ENCODE results near the gene RTL3.
"Not testable (repeated sequence)": the region's sequence is repeated elsewhere in the genome, so short reads cannot be mapped to it uniquely, and the experiment has no call there.

The RTL3 gene

DNA sequence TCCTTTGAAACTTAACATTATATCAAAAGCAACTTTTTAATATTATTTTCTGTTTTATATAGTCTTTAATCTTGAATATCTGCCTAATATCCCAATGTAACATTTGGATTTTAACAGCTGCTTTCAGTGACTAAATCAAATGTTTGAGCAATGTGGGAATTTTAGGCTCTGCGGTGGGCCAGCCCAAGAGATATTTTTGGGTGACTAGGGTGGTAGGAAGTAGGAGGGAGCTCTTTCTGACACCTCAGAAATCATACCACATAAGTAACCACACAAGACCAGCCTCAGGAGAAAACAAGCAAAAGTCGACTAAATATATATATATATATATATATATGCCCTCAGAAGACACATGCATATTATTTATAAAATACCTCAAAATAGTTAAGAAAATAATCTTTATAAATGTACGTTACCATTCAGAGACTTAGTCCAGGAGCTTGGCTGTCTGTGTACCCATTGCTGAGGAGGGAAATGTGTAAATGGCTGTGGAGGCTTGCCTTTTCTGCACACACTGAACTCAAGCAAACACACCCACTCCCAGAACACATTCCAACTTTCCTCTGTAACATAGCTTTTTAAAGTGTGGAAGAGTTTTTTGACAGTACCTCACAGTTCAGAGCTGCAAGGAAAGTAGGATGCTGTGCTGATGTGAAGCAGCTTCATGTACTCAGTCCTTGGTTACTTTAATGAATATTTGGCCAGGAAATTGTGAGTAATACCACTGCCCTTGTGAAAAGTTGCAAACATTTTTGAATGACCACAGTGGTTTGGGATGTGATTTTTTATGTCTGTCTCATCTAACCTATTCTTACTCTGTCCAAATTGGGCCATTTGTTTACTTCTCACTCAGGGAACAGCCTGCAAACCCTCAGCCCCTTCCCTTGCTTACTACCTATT is at the start of gene RTL3:
TSS of gene RTL3 (minus strand) at position 484 of the 900 bp plus-strand sequence. CDS start 908 bp downstream, outside the sequence.
- no peak for DNase-seq

DNA sequence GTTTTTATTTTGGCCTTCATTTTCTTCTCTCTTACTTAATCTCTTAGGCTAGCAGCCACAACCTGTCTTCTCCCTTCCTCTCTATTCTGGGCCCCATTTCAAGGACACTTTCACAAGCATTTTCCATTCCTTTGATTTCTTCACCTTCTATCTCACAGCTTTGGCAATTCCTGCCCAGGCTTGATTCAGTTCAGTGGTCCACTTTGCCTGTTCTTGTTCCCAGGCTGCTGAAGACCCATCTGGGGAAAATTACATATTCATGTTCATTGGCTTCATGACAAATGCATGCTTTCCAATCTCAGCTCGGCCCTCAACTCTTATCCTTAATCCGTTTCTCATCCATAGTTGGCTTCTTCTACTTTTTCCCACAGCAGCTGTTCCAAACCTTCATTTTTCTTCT is 49.7 kb upstream of the RTL3 start:
- no peak for DNase-seq

GRCh38 chrX:78708262-78708661 is 49.1 kb upstream of the RTL3 start:
- DNase-seq: peak in 2 of 56 donors; percentile 0

- no peak for DNase-seq
These were observed 46.9 kb upstream of the RTL3 start for GRCh38 chrX:78706071-78706470.

GRCh38 chrX:78693536-78693935 is 34.4 kb upstream of the RTL3 start:
- DNase-seq: no peak

DNA sequence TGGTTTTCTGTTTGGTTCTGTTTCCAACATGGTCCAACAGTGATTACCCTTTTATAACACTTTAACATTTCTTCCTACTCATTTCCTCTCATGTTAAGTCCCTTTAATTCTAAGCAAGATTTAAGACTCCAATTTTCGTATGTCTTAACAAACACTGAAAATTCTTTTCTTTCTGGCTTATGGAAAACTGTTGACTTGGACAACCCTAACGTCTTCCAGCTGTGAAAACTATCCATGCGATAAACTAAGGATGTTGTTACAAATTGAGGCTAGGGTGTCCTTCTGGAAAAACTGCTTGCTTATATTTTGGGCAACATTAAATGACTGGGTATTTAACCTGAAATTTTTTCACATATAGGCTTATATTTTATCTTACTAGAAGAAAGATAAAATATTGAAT is 33.9 kb upstream of the RTL3 start:
- DNase-seq: no peak

- DNase-seq: no peak
These were observed 28.5 kb upstream of the RTL3 start for GRCh38 chrX:78687586-78687985.

DNA sequence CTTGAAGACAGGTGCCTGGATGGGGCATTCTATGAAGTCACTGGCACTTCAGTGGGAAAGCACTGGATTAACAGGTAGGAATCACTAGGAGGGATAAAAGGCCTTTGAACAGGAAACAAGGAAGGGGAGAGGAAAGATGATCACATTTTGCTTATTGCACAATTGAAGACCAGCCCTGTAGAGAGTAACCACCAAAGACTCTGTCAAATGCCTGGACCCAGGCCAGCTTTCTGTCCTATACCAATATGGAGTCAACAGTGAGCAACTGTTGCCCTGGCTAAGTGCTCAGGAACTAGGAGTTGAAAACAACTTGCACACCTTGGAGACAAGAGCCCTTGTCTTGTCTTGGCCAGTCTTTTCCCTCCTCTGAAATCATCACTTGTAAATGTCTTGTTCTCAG is 14.1 kb upstream of the RTL3 start:
- DNase-seq: no peak

- no peak for DNase-seq
These were observed 6.2 kb upstream of the RTL3 start for GRCh38 chrX:78665342-78665741.

GRCh38 chrX:78661836-78662235 is 2.7 kb upstream of the RTL3 start:
- DNase-seq: no peak

DNA sequence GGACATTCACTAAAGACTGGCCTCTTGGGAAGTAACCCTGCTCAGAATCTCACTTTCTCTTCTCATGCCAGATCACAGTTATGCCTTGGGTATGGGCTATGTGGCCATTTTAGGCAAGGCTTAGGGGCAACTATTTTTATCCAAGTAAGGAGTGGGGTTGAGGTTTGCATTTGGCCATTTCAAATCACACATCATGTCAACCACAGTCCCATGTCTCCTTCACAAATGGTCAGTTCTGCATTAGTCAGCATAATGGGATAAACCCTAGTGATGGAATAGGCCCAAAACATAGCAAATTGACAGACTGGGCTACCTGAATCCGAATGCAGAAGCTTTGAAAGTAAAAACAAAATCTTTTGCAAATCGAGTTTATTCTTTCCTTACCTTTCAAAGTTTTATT is 827 bp upstream of the RTL3 start:
- no peak for DNase-seq

- DNase-seq: no peak
These were observed 714 bp downstream of the RTL3 start for GRCh38 chrX:78658414-78658813.

GRCh38 chrX:78655642-78656041 is 3.5 kb downstream of the RTL3 start:
- DNase-seq: no peak

DNA sequence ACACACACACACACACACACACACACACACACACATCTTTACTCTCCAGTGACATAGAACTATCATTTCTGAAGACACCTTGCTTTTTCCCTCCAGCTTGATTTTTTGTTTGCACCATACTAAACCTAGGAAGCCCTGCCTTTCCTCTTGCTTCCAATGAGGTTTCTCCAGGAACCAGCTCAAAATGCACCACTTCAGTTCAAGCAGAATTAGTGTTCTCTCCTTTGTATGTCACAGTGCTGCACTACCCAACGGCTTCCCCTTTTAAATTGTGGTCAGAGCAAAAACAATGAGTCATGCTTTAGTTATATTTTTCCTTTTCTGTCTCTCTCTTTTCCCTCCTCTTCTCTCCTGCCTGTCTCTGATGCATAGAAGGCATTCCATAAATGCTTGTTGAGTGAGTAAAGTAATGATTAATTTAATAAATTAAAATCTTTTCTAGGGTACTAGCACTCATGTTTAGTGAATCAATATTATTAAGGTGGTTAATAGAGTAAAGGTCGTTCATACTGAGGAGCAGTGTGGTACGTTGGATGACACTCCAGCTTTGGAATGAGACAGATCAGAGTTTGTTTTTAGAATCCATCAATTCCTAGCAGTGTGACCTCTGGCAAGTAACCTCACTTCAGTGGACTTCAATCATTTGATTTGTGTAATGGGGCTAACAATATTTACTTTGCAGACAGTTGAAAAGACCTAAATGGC is 5.9 kb downstream of the RTL3 start:
- DNase-seq: no peak

DNA sequence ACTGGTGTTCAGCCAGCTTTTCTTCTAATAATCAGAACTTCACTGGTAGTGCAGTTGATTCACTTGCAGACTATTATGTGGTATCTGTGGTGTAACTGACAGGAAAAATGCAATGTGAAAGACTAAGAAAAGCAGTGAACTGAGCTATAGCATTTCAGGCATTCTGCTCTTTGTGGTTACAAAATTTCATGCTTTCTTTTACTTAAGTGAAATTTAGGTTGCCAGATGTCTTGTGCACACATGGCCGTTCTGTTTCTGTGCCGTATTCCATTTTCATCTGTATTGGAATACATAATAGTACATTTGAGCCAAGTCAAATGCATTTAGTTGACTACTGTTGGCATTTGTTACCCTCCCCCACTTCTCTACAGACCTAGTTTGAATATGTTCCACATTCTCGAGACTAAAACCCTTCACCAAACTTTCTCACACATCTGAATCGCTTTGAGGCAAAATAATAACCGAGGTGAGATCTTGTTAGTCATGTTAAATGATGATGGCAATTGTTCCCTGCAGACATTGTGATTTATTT is 8.2 kb downstream of the RTL3 start:
- no peak for DNase-seq

DNA sequence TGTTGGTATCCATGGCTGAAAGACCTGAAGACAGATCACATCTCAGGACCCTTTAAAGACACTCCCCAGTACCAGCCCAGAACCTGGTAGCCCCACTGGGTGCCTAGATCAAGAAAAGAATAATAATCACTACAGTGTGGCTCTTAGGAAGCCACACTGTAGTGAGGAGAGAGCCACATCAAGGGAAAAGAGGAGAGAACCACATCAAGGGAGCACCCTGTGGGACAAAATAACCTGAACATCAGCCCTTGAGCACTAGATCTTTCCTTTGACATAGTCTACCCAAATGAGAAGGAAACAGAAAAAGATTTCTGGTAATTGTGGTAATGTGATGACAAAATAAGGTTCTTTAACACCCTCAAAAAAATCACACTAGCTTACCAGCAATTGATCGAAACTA is 15.3 kb downstream of the RTL3 start:
- no peak for DNase-seq

DNA sequence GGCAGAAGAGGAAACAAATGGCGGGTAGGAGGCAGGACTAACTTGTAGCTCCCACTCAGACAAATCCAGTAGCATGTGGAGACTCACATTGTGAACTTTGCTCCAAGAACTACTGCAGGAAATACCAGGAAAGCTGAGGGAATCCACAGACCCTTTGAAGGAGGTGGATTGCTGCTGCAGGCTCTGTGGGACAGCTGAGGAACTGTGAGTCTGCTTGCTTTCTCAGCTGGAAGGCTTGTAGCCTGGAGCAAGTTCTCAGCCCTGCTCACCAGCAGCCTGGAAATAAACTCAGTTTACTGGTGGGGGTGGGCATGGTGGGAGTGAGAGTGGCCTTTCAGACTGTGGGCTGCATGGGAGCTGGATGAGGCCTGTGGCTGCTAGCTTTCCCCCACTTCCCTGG is 16.0 kb downstream of the RTL3 start:
- no peak for DNase-seq

DNA sequence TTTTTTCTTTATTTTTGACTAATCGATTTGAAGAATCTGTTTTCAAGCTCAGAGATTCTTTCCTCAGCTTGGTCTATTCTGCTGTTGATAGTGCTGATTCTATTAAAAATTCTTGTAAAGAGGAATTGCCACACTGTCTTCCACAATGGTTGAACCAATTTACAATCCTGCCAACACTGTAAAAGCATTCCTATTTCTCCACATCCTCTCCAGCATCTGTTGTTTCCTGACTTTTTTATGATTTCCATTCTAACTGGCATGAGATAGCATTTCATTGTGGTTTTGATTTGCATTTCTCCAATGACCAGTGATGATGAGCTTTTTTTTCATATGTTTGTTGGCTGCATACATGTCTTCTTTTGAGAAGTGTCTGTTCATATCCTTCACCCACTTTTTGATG is 23.0 kb downstream of the RTL3 start:
- DNase-seq: not testable (repeated sequence)

DNA sequence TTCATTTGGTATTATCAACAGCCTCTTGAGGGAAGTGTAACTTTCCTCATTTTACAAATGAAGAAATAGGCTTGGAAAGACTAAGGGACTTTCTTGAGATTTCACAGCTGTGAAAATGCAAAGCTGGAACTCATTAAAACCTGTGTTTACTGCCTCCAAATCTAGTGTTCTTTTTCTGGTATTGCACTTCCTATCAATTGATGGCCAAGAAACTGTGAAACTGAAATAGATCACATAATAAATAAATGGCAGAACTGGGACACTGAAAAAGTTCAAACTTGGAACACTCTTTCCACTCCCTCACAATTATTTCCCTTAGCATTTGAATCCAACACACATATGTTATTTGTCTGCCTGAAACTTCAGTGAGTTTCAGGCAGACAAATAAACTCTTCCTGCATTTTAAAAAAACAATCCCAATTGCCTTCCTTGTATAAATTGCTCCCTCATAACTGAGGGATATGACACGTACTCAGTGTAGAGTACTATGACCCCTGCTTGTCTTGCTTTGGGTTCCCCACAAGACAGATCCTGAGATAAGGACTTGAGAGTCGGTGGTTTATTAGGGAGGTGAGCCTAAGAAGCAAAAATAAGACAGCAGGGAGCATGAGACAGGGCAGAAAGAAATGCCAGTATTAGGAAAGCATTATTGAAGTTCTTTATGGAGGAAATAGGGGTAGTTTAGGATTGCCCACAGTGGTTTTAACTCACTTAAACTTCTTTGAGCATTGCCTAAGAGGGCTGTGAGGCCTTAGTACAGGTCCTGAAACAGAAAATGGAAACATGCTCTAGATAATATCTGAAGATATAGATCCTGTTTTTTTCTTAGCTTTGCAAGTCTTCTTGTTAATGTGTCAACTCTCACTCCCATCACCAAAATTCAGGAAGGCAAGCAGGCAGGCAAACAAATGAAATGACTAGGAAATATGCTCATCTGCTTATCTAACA is 33.9 kb downstream of the RTL3 start:
- no peak for DNase-seq

DNA sequence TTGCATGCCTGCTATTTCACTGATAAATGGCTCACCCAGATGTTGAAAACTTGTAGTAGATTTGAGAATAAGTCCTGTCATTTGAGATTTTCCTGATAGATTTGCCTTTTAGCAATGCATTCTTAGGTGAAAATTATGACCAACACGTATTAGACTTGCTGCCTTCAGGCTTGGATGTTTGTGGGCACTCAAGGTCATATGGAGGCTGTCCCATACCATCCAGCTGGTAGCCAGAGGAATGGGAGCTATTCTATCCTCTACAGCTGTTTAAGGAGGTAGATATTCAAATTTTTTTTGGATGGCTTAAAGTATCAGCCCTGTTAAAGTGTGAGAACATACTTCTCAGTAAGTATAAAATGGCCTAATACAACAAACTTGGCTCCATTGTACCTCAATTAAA is 34.7 kb downstream of the RTL3 start:
- DNase-seq: no peak

GRCh38 chrX:78622831-78623230 is 36.3 kb downstream of the RTL3 start:
- DNase-seq: no peak
